Measurements from ENCODE around the gene NF1. TPM values are rescaled to one million over a fixed set of nuclear protein-coding genes. Genes with fewer than 3 reads are reported as not detected.
"Not testable (repeated sequence)": the region's sequence is repeated elsewhere in the genome, so short reads cannot be mapped to it uniquely, and the experiment has no call there.

The NF1 gene
- polyA plus RNA-seq, 4 donors, result 38.3 to 46.2 (median 41.9) TPM

DNA sequence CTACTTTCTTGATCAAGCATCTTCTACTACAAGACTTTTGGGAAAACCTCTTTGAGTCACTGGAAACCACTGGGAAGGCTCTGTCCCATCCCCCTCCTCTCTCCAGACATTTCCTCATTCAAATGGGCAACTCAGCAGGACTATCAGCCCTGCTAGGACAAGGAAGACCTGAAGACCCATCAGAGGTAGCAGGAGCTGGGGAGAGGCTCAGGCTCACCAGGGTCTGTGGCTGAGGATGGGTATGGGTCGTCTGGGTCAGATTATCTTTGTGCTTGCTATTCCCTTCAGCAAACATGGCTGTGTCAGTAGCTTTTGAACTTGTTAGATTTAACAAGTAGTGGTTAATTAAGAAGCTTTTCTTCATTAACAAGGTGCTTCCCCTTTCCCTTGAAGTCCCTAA is 15.0 kb upstream of the NF1 start:
- no peak for DNase-seq (ENCODE audit: low read depth in 4 of 4, low spot score in 3 of 4)

DNA sequence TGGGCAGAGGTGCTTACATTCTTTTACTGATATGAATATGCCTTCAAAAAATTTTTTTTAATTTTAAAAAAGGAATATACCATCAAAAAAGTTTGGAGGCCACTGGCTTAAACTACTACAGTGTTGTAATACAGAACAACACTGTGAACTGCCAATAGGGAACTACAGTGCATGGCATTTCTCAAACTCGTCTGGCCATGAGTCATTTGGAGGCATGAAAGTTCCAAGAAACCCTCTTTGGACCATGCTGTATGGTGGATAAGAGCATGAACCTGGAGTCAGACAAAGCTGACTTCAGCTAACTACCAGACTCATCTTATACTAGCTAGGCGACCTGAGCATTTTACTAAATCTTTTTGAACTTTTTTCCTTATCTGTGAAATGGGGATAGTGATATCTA is 9.2 kb upstream of the NF1 start:
- no peak for DNase-seq (ENCODE audit: low read depth in 4 of 4, low spot score in 3 of 4)

DNA sequence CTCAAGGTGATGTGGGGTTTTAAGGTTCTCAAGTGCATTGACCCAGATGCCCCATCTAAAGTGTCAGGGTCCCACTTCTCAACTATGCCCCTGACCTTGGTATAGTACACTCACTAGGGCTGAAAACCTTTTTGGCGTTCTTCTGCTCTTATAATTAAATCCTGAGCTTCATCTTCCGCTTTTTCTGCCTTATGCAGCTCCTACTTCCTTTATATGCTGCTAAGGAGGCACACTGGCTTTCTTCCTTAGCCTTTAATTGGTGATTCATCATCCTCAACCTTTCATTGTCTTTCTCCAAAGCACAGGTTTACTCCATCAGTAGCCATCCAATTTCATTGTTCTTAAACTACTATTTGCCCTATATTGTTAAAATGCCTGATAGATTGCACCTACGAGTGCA is 5.3 kb upstream of the NF1 start:
- DNase-seq (ENCODE audit: low read depth in 4 of 4, low spot score in 3 of 4), result no peak

DNA sequence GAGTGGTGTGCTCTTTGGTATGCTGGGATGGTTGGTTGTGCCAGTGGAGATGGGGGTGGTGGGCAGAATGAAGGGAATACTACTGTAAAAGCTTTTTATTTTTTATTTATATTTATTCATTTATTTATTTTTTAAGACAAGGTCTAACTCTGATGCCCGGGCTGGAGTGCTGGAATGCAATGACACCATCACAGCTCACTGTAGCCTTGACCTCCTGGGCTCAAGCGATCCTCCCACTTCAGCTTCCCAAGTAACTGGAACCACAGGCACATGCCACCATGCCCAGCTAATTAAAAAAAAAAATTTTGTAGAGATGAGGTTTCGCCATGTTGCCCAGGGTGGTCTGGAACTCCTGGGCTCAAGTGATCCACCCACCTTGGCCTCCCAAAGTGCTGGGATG is 4.1 kb upstream of the NF1 start:
- not testable (repeated sequence) for DNase-seq (ENCODE audit: low read depth in 4 of 4, low spot score in 3 of 4)

DNA sequence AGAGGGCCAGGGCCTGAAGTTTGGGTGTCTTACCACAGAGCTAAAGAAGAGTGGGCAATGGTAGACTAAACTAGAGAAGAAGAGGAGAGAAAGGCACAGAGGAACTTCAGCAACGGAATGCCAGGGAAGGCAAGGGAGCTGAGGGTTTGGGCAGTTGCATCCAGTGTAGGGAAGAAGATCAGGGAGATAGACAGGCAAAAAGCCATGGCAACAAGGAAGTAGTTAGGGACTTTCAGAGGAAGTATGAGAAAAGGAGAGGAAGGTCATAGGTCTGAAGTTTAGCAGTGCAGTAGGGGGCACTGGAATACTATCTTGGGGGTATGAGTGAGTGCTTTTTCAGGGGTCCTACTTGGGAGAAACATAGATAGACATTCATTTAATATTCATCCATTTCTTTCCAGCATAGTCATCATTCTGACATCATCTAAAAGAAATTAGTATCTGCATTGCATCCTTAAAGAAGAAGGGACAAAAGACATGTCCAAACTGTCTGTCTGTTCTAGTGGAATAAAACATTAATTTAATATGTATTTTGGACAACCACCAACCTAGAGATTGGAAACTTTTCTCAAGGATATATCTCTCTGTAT is 2.2 kb upstream of the NF1 start:
- DNase-seq (ENCODE audit: low read depth in 4 of 4, low spot score in 3 of 4), result no peak

DNA sequence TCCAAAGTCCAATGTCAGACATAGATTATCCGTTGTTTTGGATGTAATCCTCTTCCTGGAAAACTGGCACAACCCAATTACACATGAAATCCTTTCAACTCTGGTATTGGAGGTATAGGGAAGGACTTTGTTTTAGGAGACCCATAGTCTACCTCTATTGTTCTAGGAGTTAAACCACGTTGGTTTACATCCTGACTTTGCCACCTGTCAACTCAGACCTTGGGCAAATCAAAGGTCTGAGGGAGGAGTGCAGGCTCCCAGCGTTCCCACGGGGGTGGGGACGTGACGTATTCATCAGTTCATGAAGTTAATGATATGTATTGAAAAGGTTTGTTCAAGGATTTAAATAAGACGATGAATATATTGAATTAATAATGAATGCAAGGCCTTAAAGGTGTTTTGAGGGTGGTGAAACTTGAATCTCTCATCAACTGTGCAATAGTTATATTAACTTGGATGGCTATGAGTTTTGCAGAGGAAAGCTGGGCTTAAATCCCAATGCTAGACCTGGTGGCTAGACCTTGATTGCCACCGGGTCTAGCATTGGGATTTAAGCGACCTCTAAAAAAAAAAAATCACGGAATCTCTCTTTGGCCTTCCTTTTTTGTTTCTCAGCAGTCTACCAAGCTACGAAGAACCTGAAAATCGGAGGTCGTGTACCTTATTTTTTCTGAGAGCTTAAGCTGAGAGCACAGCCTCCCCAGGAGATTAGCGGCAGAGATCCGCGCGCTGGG is 744 bp upstream of the NF1 start:
- DNase-seq (ENCODE audit: low read depth in 4 of 4, low spot score in 3 of 4), result peak; percentile 18 to 32 (median 24)

DNA sequence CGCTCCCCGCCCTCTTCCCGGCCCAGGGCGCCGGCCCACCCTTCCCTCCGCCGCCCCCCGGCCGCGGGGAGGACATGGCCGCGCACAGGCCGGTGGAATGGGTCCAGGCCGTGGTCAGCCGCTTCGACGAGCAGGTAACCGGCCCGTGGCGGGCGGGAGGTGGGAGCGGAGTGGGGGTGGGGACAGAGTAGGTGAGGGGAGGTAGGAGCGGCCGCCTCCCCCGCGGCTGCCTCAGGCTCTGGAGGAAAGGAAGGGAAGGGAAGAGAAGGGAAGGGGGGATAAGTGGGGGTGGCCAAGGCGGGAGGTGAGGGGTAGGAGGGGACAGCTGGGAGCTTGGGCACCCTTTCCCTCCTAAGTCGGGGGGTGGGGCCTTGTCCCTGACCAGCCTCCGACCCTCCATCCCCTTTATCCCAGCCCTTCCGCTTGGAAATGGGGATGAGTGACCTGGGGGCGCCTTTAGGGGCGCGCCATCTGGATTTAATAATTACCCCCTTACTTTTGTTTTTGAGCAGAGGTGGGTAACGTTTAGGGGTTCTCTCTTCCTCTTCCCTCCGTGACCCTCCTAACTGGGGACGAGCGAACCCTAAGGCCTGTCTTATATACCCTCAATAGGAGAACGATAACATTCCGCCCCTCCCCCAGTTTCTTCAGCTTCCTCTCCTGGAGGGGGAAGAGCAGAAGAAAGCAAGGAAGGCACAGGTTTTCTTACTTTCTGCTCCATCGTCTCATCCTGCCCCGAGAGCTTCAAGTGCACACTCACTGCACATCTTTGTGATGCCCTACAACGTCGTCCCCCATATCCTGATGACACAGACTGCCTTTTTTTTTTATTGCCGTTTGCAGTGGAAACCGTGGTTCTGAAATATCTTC is 694 bp downstream of the NF1 start:
- peak; percentile 46 to 66 (median 62) for DNase-seq (ENCODE audit: low read depth in 4 of 4, low spot score in 3 of 4)

DNA sequence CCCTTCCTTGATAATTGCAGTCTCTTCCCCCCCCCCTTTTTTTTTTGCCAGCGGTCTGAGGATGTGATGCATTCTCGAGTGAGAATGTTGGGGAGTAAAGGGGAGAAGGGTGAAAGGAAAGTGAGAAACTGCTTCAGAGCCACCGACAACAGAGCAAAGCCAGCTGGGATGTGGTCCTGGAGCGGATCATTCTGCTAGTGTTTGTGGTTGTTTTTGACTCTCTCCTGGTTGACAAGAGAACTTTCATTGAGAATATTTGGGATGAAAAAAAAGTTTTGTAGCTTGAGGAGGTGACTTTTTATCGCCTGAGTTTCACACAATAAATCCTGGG is 1.3 kb downstream of the NF1 start:
- DNase-seq (ENCODE audit: low read depth in 4 of 4, low spot score in 3 of 4), result peak in 1 of 4 donors; percentile 16

DNA sequence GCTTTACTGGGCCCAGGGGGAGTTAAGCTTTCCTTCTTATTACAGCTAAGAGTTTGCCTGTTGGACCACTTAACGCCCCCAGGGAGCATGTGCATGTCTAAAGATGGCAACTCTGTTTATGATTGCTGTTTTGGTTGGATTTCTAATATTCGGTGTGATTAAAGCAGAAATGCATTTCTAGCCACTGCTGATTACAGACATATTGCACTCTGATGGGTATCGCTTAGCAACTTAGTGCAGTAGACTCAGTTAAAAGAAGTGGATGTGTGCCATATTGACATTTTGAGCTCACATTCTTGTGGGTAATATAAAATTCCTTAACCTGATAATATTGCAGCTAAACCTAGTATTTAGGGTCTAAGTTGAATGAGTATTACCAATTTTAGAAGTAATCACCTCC is 4.2 kb downstream of the NF1 start:
- DNase-seq (ENCODE audit: low read depth in 4 of 4, low spot score in 3 of 4), result no peak

DNA sequence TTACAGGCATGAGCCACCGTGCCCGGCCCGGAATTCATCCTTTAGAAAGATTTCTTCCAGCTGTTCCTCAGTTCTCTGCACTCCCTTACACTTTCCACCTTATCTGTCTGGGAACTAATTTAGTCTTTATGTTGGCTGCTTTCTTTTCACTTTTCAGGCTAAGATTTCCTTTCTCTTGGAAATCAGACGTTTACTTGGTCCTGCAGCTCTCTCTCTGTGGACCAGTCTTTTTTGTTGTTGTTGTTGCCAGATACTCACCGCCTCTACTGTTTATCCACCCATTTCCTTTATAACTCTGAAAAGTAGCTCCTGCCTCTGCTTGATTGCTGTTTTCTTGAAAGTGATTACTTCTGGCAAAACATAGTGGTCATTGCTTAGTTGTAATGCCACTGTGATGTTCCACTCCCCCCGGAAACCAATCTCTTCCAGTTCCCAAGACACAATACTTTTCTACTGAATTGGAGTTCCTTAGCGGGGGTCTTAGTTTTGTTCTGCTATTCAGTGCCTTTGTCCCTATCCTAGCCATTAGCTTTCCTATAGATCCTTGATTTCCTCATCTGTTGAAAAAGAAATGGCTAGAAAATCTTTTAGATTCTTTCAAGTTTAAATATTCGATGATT is 6.2 kb downstream of the NF1 start:
- DNase-seq (ENCODE audit: low read depth in 4 of 4, low spot score in 3 of 4), result no peak

DNA sequence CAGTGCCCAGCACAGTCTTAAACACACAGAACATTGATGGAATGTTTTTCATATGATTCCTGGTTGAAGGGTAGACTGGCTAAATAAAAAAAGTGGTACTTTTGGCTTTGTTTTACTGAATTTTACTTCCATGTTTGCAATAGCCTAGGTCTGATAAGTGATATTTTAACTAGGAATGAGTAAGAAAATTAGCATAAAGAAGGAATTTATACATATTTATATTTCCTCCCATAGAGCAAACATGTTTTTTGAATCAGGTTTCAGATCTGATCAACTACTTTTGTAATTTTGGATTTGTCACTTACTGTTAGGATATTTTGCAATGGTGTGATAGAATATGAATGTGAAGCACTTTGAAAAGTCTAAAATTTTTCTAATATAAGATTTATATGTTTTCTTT is 7.2 kb downstream of the NF1 start:
- DNase-seq (ENCODE audit: low read depth in 4 of 4, low spot score in 3 of 4), result no peak

DNA sequence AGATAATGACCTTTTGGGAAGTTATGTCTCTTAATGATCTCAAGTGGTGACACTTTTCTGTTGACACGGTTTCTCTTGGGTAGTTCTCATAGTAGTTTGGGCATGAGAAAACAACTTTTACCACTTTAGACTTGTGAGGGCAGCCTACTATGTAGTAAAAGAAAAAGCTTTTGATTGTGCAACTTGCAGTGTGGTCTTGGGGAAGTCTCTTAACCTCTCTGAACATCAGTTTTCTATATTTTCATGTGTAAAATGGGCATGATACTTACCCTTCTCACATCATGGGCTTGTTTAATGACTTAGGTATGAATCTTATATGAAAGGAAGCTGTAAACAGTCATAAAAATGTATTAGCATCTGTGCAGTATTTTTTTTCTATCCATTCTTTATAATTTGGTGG is 11.2 kb downstream of the NF1 start:
- no peak for DNase-seq (ENCODE audit: low read depth in 4 of 4, low spot score in 3 of 4)

DNA sequence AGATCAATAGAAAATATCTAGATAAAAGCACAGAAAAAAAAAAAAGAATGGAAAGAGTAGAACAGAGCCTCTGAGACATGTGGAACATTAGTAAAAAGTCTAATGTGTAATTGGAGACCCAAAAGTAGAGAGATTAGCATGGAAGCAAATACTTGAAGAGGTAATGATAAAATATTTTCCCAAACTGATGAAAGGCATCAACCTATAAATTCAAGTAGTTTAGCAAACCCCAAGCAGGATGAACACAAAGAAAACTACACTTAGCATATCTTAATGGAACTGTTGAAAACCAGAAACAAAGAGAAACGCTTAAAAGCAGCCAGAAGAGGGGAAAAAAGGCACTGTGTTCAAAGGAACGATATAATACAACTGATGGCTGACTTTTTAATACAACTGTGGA is 16.4 kb downstream of the NF1 start:
- no peak for DNase-seq (ENCODE audit: low read depth in 4 of 4, low spot score in 3 of 4)

DNA sequence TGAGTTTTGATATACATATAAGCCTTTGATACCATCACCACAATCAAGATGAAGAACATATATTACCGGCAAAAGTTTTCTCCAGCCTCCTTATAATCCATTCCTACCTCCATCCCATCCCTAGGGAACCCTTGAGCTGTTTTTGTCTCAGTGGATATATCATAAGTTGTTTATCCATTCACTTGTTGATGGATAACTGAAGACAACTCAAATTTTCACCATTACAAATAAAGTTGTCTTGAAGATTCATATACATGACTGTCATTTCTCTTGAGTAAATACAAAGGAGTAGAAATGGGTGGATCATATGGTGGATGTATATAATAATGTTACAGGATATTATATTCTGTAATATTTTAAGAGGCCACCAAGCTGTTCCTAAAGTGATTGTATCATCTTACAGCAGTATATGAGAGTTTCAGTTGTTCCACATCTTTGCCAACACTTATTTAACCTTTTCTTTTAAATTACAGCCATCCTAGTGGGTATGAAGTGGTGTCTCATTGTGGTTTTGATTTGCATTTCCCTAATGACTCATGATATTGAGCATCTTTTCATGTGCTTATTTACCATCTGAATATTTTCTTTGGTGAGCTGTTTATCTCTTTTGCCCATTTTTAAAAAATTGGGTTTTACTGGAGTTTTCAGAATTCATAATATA is 17.4 kb downstream of the NF1 start:
- DNase-seq (ENCODE audit: low read depth in 4 of 4, low spot score in 3 of 4), result no peak

DNA sequence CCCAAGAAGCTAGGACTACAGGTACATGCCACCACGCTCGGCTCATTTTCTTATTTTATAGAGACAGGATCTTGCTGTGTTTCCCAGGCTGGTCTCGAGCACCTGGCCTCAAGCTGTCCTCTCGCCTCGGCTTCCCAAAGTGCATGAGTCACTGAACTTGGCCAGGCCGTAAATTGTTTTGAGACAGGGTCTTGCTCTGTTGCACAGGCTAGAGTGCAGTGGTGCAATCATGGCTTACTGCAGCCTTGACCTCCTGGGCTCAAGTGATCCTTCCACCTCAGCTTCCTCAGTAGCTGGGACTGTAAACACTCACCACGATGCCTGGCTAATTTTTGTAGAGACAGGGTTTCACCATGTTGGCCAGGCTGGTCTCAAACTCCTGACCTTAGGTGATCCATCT is 18.6 kb downstream of the NF1 start:
- not testable (repeated sequence) for DNase-seq (ENCODE audit: low read depth in 4 of 4, low spot score in 3 of 4)

DNA sequence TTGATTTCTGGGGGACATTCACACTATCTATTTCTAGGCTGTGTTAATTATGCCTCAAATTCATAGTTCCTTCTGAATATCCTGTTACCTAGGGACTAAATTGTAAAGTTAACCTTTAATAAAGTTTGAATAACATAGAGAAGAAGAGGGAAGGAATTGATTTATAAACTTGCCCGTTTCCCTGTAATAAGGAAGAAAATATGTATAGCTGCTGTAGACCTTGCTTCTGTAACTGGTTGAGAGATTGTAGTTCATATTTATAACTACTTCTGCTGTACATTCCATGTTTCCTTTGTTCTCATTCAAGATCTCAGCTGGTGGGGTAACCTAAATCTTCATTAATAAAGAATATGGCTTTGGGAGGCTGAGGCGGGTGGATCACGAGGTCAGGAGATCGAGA is 19.2 kb downstream of the NF1 start:
- no peak for DNase-seq (ENCODE audit: low read depth in 4 of 4, low spot score in 3 of 4)

DNA sequence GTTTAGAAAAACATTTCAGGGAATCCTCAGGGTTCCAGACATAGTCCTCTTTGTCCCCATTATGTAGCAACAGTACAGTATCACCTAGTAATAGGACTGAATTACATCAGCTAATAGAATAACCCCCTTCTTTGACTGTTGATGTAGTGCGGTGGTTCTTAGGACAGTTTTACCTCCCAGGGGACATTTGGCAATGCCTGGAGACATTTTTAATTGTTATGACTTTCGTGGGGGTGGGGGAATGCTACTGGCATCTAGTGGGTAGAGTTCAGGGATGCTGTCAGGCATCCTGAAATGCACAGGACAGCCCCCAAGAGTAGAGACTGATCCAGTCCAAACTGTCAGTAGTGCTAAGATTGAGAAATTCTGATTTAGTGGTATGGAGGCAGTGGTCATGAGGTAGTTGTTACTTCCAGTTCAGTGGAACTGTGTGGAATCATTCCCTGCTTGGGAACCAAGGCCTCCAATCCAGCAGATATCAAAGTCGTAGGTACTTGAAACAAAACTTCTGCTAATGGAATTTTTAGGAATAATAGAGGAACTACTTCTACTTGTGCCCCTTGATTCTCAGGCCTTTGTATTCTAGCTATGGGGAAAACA is 20.3 kb downstream of the NF1 start:
- DNase-seq (ENCODE audit: low read depth in 4 of 4, low spot score in 3 of 4), result no peak

DNA sequence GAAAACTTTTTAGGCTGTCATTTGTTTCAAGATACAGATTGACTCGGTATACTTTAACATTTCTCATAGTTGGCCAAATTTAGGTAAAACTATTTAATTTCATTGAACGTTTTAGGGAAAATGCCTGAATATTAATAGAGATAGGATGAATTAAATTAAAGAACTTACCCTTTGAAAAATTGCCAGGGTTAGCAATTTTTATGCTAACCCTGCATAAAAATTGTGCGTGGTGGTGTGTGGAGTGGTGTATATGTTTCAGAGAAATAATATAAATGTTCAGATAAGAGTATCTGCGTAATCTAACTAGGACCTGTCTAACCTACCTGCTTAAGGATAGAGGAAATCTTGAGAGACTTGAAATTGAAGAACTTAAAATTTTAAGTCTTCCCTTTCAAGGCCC is 21.4 kb downstream of the NF1 start:
- DNase-seq (ENCODE audit: low read depth in 4 of 4, low spot score in 3 of 4), result no peak

DNA sequence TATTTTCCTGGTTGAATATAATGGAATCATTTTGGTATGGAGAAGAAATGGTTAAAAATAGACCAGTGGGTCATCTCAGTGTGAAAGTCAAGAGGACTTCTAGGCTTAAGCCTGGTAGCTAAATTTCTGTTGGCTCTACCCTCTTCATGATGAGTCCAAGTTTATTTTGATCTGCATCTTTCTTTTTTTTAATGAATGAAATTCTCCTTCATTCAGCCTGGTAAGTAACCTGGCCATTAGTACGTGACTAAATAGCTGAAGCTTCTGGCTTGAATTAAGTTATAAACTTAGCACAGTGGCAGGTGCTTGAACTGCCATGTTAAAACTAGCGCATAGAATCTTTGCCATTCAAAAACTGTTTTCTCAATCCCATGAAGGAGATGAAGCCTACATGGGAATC is 28.0 kb downstream of the NF1 start:
- no peak for DNase-seq (ENCODE audit: low read depth in 4 of 4, low spot score in 3 of 4)

DNA sequence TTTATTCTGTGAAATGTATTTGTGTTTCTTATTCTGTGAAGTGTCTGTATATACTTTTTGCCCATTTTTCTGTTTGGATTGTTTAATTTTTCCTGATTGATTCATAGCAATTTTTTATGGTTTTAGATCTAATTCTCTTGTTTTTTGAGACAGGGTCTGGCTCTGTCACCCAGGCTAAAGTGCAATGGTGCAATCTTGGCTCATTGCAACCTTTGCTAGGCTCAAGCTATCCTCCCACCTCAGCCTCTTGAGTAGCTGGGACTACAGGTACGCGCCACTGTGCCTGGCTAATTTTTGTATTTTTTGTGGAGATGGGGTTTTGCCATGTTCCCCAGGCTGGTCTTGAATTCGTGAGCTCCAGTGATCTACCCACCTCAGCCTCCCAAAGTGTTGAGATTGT is 31.5 kb downstream of the NF1 start:
- DNase-seq (ENCODE audit: low read depth in 4 of 4, low spot score in 3 of 4), result no peak

DNA sequence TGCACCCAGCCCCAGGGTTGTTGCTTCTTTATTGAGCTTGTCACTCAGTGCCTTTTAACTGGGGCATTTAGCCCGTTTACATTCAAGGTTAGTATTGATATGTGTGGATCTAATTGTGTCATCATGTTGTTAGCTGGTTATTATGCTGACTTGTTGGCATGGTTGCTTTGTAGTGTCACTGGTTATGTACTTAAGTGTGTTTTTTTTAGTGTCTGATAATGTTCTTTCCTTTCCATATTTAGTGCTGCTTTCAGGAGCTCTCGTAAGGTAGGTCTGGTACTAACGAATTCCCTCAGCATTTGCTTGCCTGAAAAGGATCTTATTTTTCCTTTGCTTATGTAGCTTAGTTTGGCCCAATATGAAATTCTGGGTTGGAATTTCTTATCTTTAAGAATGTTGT is 33.5 kb downstream of the NF1 start:
- DNase-seq (ENCODE audit: low read depth in 4 of 4, low spot score in 3 of 4), result no peak
